IMR-90 (cell line): ENCODE measurements around the gene PDILT. TPM values are rescaled to one million over a fixed set of nuclear protein-coding genes. Genes with fewer than 3 reads are reported as not detected.

ENCODE experiments used
- ATAC-seq: fragments of 200-7000 bp; cut with Tn5 transposase; 2 replicates; pipeline ENCODE4 v1.9.1; 2020; ENCODE audit warnings: low read depth, mild to moderate bottlenecking, moderate library complexity
- BruUV-seq: library from RNA; stranded (reverse); fragments of 400-500 nt; replicated peaks from 2 replicates; lab custom pipeline; 2021; lab: Mats Ljungman, UMichigan
- CTCF ChIA-PET: fragments of 300-600 bp; formaldehyde crosslinking; extraction: SDS; loops from one replicate; lab custom pipeline; 2021; ENCODE audit warnings: antibody characterized with exemption; lab: Yijun Ruan, JAX
- POLR2A ChIA-PET: fragments of 300-600 bp; sonication (Branson Sonifier 250); formaldehyde crosslinking; loops from one replicate; lab custom pipeline; 2022; ENCODE audit warnings: antibody characterized with exemption; ENCODE audit not compliant: unreplicated experiment; lab: Charles Lee
- DNase-seq: peaks from one replicate; pipeline ENCODE4 v3.0.0; 2013
- H2AFZ ChIP-seq: replicated peaks from 2 replicates; pipeline ENCODE3; 2013; ENCODE audit warnings: low read length, mild to moderate bottlenecking; ENCODE audit not compliant: poor library complexity
- H2AK5ac ChIP-seq: 2 replicates; pipeline ENCODE4 v1.6.1; 2013; ENCODE audit warnings: low read depth, low read length, inconsistent platforms
- H2AK9ac ChIP-seq: replicated peaks from 2 replicates; pipeline ENCODE3; 2013; ENCODE audit warnings: mild to moderate bottlenecking, low read depth, low read length, moderate library complexity; ENCODE audit not compliant: poor library complexity
- H2BK120ac ChIP-seq: 2 replicates; pipeline ENCODE4 v1.6.1; 2013; ENCODE audit warnings: low read depth, low read length, inconsistent platforms
- H2BK15ac ChIP-seq: 3 replicates; pipeline ENCODE4 v1.6.1; 2013; ENCODE audit warnings: low read depth, low read length, inconsistent platforms
- H2BK20ac ChIP-seq: 2 replicates; pipeline ENCODE4 v1.6.1; 2013; ENCODE audit warnings: low read depth, mild to moderate bottlenecking, inconsistent platforms, low read length, moderate library complexity
- H2BK5ac ChIP-seq: 2 replicates; pipeline ENCODE4 v1.6.1; 2013; ENCODE audit warnings: mild to moderate bottlenecking, low read depth, low read length, inconsistent platforms; ENCODE audit not compliant: poor library complexity, severe bottlenecking
- H3K14ac ChIP-seq: replicated peaks from 2 replicates; pipeline ENCODE4 v1.6.1; 2013; ENCODE audit warnings: low read depth, low read length, inconsistent platforms
- H3K18ac ChIP-seq: 2 replicates; pipeline ENCODE4 v1.6.1; 2013; ENCODE audit warnings: low read depth, low read length, control low read depth
- H3K23ac ChIP-seq: 2 replicates; pipeline ENCODE4 v1.6.1; 2013; ENCODE audit warnings: low read depth, low read length, inconsistent platforms
- H3K27ac ChIP-seq: 2 replicates; pipeline ENCODE4 v1.5.1; 2013; ENCODE audit warnings: mild to moderate bottlenecking, control low read depth, low read length; ENCODE audit not compliant: insufficient read depth
- H3K27me3 ChIP-seq: 2 replicates; pipeline ENCODE4 v1.6.1; 2013; ENCODE audit warnings: low read length; ENCODE audit not compliant: control insufficient read depth, insufficient read depth
- H3K36me3 ChIP-seq: 2 replicates; pipeline ENCODE4 v1.6.1; 2013; ENCODE audit warnings: low read length, mixed read lengths; ENCODE audit not compliant: control insufficient read depth, insufficient read depth
- H3K4ac ChIP-seq: 2 replicates; pipeline ENCODE4 v1.6.1; 2013; ENCODE audit warnings: low read depth, low read length, inconsistent platforms
- H3K4me1 ChIP-seq: 2 replicates; pipeline ENCODE4 v1.6.1; 2013; ENCODE audit warnings: low read length, mixed read lengths; ENCODE audit not compliant: control insufficient read depth, insufficient read depth
- H3K4me2 ChIP-seq: 2 replicates; pipeline ENCODE4 v1.6.1; 2013; ENCODE audit warnings: low read depth, mild to moderate bottlenecking, control low read depth, low read length, moderate library complexity
- H3K4me3 ChIP-seq: 2 replicates; pipeline ENCODE4 v1.5.1; 2013; ENCODE audit warnings: low read depth, mild to moderate bottlenecking, control low read depth, low read length, moderate library complexity; ENCODE audit not compliant: insufficient read depth
- H3K56ac ChIP-seq: 2 replicates; pipeline ENCODE4 v1.6.1; 2013; ENCODE audit warnings: low read length, inconsistent platforms; ENCODE audit not compliant: insufficient read depth; ENCODE audit errors: extremely low read depth
- H3K79me1 ChIP-seq, 2 experiments: 2 replicates each; pipeline ENCODE4 v1.6.1; 2013; ENCODE audit warnings: low read length in 2 of 2, inconsistent platforms in 1 of 2, low read depth in 1 of 2
- H3K9ac ChIP-seq: 2 replicates; pipeline ENCODE4 v1.6.1; 2013; ENCODE audit warnings: low read depth, low read length, control low read depth
- H3K9me1 ChIP-seq: 2 replicates; pipeline ENCODE4 v1.6.1; 2013; ENCODE audit warnings: low read length, inconsistent platforms; ENCODE audit not compliant: insufficient read depth
- H3K9me3 ChIP-seq: 2 replicates; pipeline ENCODE4 v1.6.1; 2013; ENCODE audit warnings: low read length; ENCODE audit not compliant: control insufficient read depth, insufficient read depth
- H4K20me1 ChIP-seq: 2 replicates; pipeline ENCODE4 v1.6.1; 2013; ENCODE audit warnings: low read length, inconsistent platforms; ENCODE audit not compliant: insufficient read depth
- H4K5ac ChIP-seq: 2 replicates; pipeline ENCODE4 v1.6.1; 2013; ENCODE audit warnings: mild to moderate bottlenecking, low read depth, low read length, control low read depth
- H4K8ac ChIP-seq, 2 experiments: 2 replicates each; pipeline ENCODE4 v1.6.1; 2013; ENCODE audit warnings: low read depth in 2 of 2, low read length in 2 of 2, control low read depth in 1 of 2, inconsistent platforms in 1 of 2
- H4K91ac ChIP-seq: 2 replicates; pipeline ENCODE4 v1.6.1; 2013; ENCODE audit warnings: low read depth, low read length, inconsistent platforms; ENCODE audit not compliant: insufficient read depth
- BHLHE40 ChIP-seq: fragments of 150-350 bp; IDR thresholded peaks from 2 replicates; pipeline ENCODE4 v1.6.1; 2016; ENCODE audit warnings: mild to moderate bottlenecking, low read depth, low read length
- CEBPB ChIP-seq: IDR thresholded peaks from 2 replicates; pipeline ENCODE4 v1.6.1; 2012; ENCODE audit warnings: low read depth, low read length, improper control_type of control experiment
- CHD1 ChIP-seq: IDR thresholded peaks from 2 replicates; pipeline ENCODE4 v1.6.1; 2012; ENCODE audit warnings: low read depth, low read length, improper control_type of control experiment
- FOS ChIP-seq: fragments of 150-350 bp; IDR thresholded peaks from 2 replicates; pipeline ENCODE4 v1.6.1; 2016; ENCODE audit warnings: low read depth, low read length
- MAFK ChIP-seq: IDR thresholded peaks from 2 replicates; pipeline ENCODE4 v1.6.1; 2012; ENCODE audit warnings: low read depth, low read length, improper control_type of control experiment
- MAZ ChIP-seq: IDR thresholded peaks from 2 replicates; pipeline ENCODE4 v1.6.1; 2012; ENCODE audit warnings: low read depth, mild to moderate bottlenecking, low read length, improper control_type of control experiment, moderate library complexity, borderline replicate concordance
- MXI1 ChIP-seq: IDR thresholded peaks from 2 replicates; pipeline ENCODE4 v1.6.1; 2012; ENCODE audit warnings: low read depth, mild to moderate bottlenecking, low read length, moderate library complexity, borderline replicate concordance
- POLR2A ChIP-seq: IDR thresholded peaks from 2 replicates; pipeline ENCODE4 v1.6.1; 2012; ENCODE audit warnings: mild to moderate bottlenecking, low read depth, low read length
- RAD21 ChIP-seq: IDR thresholded peaks from 2 replicates; pipeline ENCODE4 v1.6.1; 2012; ENCODE audit warnings: low read length, improper control_type of control experiment
- RCOR1 ChIP-seq: IDR thresholded peaks from 2 replicates; pipeline ENCODE4 v1.6.1; 2012; ENCODE audit warnings: mild to moderate bottlenecking, low read length, improper control_type of control experiment; ENCODE audit not compliant: insufficient replicate concordance
- WGBS, 2 experiments: methylation state at CpG; one replicate each; pipeline versions ENCODE4 v1.1.5 to v1.1.7; 2013; ENCODE audit warnings: missing lambda C conversion rate in 2 of 2; ENCODE audit not compliant: insufficient read length in 1 of 2; ENCODE audit errors: extremely low coverage in 2 of 2; 5-methylcytosine and 5-hydroxymethylcytosine counted together
- dilution Hi-C: fragments of 300-500 bp; cut with HindIII; formaldehyde crosslinking; loops from one replicate; pipeline ENCODE4 v1.14.3; 2018; ENCODE audit warnings: low sequenced_read_pairs; ENCODE audit not compliant: unreplicated experiment
- in situ Hi-C: fragments of 300-500 bp; cut with MboI; formaldehyde crosslinking; loops from 3 replicates; pipeline ENCODE4 v1.14.3; 2019; ENCODE audit warnings: low sequenced_read_pairs, inconsistent platforms, mixed read lengths
- intact Hi-C: fragments of 100-400 bp; cut with micrococcal nuclease; formaldehyde crosslinking; loops from 2 replicates; pipeline ENCODE4 v1.10.0; 2022
- polyA plus RNA-seq, 3 experiments: library from polyadenylated mRNA; depleted of rRNA; stranded (reverse); fragments of >200 nt; gene quantifications; 2 replicates each; pipeline ENCODE4 v1.2.3, GENCODE V29; 2012; ENCODE audit warnings: low replicate concordance in 1 of 3
- total RNA-seq: library from RNA; depleted of rRNA; stranded (reverse); fragments of >200 nt; gene quantifications from 2 replicates; pipeline ENCODE4 v1.2.3, GENCODE V29; 2012
- TF ChIP-seq, protein P1 (sequence below): conservative IDR thresholded peaks from 2 replicates; pipeline ENCODE4 v1.5.1; 2012; ENCODE audit warnings: mild to moderate bottlenecking, low read depth, low read length, improper control_type of control experiment
- TF ChIP-seq, protein P2 (sequence below): fragments of 150-350 bp; IDR thresholded peaks from 2 replicates; pipeline ENCODE4 v1.6.1; 2017; ENCODE audit warnings: mild to moderate bottlenecking, antibody characterized with exemption, low read length, low read depth

Gene PDILT
- total and polyA plus RNA-seq, 2 of the 4 experiments (the other 2 are of a cell fraction): not detected

DNA sequence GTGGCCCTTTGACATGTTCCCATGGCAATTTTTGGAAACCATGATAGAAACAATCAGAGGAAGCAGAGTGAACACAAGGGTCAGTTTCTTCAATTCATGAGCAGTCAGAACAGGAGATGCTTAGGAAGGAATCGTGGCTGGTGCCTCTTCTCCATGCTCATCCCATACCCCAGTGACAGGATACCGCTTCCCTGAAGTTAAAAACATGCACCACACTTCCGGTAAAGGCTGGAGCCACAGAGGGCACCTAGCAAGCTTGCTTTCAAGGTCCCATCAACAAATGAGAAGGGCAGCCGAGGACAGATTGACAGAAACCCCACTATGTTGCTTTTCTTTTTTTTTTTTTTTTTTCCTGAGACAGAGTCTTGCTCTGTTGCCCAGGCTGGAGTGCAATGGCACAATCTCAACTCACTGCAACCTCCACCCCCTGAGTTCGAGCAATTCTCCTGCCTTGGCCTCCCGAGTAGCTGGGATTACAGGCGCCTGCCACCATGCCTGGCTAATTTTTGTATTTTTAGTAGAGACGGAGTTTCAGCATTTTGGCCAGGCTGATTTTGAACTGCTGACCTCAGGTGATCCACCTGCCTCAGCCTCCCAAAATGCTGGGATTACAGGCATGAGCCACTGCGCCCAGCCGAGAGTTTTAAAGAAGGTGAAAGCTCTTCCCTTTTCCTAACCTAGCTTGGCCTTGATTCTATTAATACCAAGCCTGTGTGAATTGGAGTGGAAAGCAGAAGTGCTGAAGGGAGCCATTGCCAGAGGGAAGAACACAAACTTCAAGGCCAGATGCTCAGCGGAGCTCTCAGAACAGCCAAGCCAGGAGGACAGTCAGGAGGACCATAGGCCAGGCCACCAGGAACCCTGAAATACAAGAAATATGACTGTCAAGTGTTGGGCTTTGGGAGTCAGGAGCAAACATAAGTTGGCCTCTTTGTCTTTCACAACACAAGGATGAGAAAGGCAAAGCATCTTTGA lies 93.8 kb downstream of the PDILT start:
- Histone ChIP-seq H4K20me1 (no peaks in the 10 kb centered on the region), H4K91ac (no peak overlapping the region), H2BK5ac (no peak overlapping the region), H4K8ac (no peak overlapping the region), H3K9ac (no peak overlapping the region), H3K14ac (no peak overlapping the region), H3K4me2 (no peak overlapping the region), H3K27ac (no peak overlapping the region), H3K23ac (no peak overlapping the region), H3K9me3 (peaks cover 7% of the 10 kb centered on the region; the same call in 1 of the 2 replicates), H3K79me1 (no peaks in the 10 kb centered on the region), H2BK20ac (no peak overlapping the region), H2AK5ac (no peak overlapping the region), H4K5ac (no peak overlapping the region), H3K9me1 (no peaks in the 10 kb centered on the region), H3K18ac (no peak overlapping the region), H3K27me3 (no peaks in the 10 kb centered on the region), H3K56ac (no peak overlapping the region), H3K4me1 (no peaks in the 10 kb centered on the region), H2AK9ac (no peak overlapping the region), H3K36me3 (no peaks in the 10 kb centered on the region), H2AFZ (no peak overlapping the region), H2BK120ac (no peak overlapping the region), H3K4ac (no peak overlapping the region), H2BK15ac (no peak overlapping the region), H3K4me3 (no peak overlapping the region)
- no peak for DNase-seq
- in situ Hi-C loops: no loop called here
- ChIA-PET CTCF (no interaction called here), POLR2A (no interaction called here)
- dilution Hi-C loops: no loop called here
- ATAC-seq: no peak
- no CpG with 5 or more reads among the region's 11 CpGs for WGBS, 2 experiments
- BruUV-seq: no TSS peak
- no peak for TF ChIP-seq BHLHE40
- no peak for TF ChIP-seq FOS
- TF ChIP-seq, protein P1, sequence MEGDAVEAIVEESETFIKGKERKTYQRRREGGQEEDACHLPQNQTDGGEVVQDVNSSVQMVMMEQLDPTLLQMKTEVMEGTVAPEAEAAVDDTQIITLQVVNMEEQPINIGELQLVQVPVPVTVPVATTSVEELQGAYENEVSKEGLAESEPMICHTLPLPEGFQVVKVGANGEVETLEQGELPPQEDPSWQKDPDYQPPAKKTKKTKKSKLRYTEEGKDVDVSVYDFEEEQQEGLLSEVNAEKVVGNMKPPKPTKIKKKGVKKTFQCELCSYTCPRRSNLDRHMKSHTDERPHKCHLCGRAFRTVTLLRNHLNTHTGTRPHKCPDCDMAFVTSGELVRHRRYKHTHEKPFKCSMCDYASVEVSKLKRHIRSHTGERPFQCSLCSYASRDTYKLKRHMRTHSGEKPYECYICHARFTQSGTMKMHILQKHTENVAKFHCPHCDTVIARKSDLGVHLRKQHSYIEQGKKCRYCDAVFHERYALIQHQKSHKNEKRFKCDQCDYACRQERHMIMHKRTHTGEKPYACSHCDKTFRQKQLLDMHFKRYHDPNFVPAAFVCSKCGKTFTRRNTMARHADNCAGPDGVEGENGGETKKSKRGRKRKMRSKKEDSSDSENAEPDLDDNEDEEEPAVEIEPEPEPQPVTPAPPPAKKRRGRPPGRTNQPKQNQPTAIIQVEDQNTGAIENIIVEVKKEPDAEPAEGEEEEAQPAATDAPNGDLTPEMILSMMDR: no peak
- TF ChIP-seq RAD21: no peak
- TF ChIP-seq CHD1: no peak
- TF ChIP-seq CEBPB: no peak
- no peak for TF ChIP-seq POLR2A
- no peak for TF ChIP-seq MAZ
- TF ChIP-seq, protein P2, sequence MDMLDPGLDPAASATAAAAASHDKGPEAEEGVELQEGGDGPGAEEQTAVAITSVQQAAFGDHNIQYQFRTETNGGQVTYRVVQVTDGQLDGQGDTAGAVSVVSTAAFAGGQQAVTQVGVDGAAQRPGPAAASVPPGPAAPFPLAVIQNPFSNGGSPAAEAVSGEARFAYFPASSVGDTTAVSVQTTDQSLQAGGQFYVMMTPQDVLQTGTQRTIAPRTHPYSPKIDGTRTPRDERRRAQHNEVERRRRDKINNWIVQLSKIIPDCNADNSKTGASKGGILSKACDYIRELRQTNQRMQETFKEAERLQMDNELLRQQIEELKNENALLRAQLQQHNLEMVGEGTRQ: no peak
- no peak for TF ChIP-seq RCOR1
- TF ChIP-seq MAFK: no peak
- no peak for TF ChIP-seq MXI1
- intact Hi-C loops: no loop called here
